GM23338 (cell line): ENCODE measurements around the gene CCDC27.

Experiments
- CREB1 ChIP-seq: fragments of 250-450 bp; sonication (Bioruptor Pico); IDR thresholded peaks from 2 replicates; pipeline ENCODE4 v1.5.0; 2020; ENCODE audit warnings: low read depth, mild to moderate bottlenecking, moderate library complexity
- EZH2 ChIP-seq: fragments of 200-600 bp; sonication (generic); IDR thresholded peaks from one replicate; pipeline ENCODE4 v1.8.0; 2017; ENCODE audit warnings: antibody characterized with exemption, mild to moderate bottlenecking, low read depth; ENCODE audit not compliant: unreplicated experiment
- EZH2phosphoT487 ChIP-seq: fragments of 200-600 bp; sonication (generic); IDR thresholded peaks from one replicate; pipeline ENCODE4 v1.8.1; 2018; ENCODE audit warnings: antibody characterized with exemption; ENCODE audit not compliant: unreplicated experiment
- POLR2AphosphoS5 ChIP-seq: IDR thresholded peaks from 2 replicates; pipeline ENCODE4 v1.6.1; 2016; ENCODE audit warnings: antibody characterized with exemption, low read depth
- ZNF114 ChIP-seq: fragments of 250-450 bp; sonication (Bioruptor Pico); IDR thresholded peaks from 2 replicates; pipeline ENCODE4 v1.5.0; 2020; ENCODE audit warnings: mild to moderate bottlenecking, moderate library complexity
- ZNF331 ChIP-seq: fragments of 250-450 bp; sonication (Bioruptor Pico); IDR thresholded peaks from 2 replicates; pipeline ENCODE4 v1.5.0; 2020; ENCODE audit warnings: low read depth, mild to moderate bottlenecking, moderate library complexity
- TF ChIP-seq, protein P1 (sequence below), 2 experiments: fragments of 200-600 bp in 1 of 2; sonication (generic) in 1 of 2; conservative IDR thresholded peaks; 2 replicates each; pipeline versions ENCODE4 v1.5.1 to v1.6.1; 2016 to 2017; ENCODE audit warnings: antibody characterized with exemption in 2 of 2, low read depth in 2 of 2, mild to moderate bottlenecking in 2 of 2, moderate library complexity in 1 of 2
- TF ChIP-seq, protein P2 (sequence below): IDR thresholded peaks from one replicate; pipeline ENCODE4 v1.6.1; 2018; ENCODE audit warnings: antibody characterized with exemption; ENCODE audit not compliant: unreplicated experiment

DNA sequence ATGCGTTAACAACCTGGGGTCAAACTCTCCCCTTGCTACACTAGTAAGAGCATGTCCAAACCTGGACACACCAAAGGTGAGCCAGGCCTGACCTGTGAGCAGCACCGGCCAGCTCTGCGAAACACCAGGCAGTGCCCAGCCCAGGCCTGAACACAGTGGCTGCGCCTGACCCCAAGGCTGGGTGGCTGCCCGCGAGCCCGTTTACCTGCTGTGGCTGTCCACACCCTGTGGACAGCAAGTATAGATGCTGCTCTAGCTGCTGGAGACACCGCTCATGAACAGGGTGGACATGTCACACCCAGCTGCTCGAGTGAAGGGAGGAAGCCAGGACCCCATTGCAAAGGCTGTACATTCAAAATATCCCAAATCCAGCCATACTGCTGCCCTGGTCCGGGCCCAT is 7.6 kb upstream of the CCDC27 start:
- TF ChIP-seq, protein P1, sequence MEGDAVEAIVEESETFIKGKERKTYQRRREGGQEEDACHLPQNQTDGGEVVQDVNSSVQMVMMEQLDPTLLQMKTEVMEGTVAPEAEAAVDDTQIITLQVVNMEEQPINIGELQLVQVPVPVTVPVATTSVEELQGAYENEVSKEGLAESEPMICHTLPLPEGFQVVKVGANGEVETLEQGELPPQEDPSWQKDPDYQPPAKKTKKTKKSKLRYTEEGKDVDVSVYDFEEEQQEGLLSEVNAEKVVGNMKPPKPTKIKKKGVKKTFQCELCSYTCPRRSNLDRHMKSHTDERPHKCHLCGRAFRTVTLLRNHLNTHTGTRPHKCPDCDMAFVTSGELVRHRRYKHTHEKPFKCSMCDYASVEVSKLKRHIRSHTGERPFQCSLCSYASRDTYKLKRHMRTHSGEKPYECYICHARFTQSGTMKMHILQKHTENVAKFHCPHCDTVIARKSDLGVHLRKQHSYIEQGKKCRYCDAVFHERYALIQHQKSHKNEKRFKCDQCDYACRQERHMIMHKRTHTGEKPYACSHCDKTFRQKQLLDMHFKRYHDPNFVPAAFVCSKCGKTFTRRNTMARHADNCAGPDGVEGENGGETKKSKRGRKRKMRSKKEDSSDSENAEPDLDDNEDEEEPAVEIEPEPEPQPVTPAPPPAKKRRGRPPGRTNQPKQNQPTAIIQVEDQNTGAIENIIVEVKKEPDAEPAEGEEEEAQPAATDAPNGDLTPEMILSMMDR (conservative IDR thresholded peaks at IDR 0.05; ENCODE audit: low read depth in 2 of 2): no peak
- TF ChIP-seq CREB1 (CRISPR knock-in tag) (no peak), EZH2 (no peak), ZNF331 (CRISPR knock-in tag) (no peak), POLR2AphosphoS5 (no peak), EZH2phosphoT487 (no peak), ZNF114 (no peak)
- TF ChIP-seq, protein P2, sequence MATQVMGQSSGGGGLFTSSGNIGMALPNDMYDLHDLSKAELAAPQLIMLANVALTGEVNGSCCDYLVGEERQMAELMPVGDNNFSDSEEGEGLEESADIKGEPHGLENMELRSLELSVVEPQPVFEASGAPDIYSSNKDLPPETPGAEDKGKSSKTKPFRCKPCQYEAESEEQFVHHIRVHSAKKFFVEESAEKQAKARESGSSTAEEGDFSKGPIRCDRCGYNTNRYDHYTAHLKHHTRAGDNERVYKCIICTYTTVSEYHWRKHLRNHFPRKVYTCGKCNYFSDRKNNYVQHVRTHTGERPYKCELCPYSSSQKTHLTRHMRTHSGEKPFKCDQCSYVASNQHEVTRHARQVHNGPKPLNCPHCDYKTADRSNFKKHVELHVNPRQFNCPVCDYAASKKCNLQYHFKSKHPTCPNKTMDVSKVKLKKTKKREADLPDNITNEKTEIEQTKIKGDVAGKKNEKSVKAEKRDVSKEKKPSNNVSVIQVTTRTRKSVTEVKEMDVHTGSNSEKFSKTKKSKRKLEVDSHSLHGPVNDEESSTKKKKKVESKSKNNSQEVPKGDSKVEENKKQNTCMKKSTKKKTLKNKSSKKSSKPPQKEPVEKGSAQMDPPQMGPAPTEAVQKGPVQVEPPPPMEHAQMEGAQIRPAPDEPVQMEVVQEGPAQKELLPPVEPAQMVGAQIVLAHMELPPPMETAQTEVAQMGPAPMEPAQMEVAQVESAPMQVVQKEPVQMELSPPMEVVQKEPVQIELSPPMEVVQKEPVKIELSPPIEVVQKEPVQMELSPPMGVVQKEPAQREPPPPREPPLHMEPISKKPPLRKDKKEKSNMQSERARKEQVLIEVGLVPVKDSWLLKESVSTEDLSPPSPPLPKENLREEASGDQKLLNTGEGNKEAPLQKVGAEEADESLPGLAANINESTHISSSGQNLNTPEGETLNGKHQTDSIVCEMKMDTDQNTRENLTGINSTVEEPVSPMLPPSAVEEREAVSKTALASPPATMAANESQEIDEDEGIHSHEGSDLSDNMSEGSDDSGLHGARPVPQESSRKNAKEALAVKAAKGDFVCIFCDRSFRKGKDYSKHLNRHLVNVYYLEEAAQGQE: no peak
